Measurements from ENCODE around the gene ATF6.

DNA sequence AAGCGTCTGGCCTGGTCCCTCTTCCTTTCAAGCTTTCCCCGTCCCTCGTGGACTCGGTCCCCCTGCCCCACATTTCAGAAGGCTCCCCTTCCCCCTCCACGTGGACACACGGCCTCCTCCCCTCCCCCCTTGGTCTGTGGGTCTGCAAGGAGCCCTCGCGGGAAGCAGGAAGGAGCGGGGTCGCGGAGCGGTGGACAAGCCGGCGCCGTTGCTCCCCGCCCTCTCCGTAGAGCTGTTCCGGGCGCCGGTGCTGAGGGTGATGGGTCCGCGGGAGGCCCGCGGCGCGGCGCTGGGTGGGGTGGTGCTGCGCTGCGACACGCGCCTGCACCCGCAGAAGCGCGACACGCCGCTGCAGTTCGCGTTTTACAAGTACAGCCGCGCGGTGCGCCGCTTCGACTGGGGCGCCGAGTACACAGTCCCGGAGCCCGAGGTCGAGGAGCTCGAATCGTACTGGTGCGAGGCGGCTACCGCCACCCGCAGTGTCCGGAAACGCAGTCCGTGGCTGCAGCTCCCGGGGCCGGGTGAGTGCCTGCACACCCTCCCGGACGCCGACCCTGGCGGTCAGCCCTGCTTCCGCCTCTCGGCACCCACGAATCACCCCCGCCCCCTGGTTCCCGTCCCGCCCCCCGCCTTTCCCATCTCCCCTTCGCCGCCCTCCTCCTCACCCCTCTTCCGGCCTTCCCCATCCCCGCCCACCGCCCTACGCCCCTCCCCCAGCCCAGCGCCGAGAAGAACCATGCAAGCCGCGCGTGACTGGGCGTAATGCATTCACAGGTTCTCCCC lies 39.5 kb upstream of the ATF6 start:
- TF ChIP-seq, protein P1, sequence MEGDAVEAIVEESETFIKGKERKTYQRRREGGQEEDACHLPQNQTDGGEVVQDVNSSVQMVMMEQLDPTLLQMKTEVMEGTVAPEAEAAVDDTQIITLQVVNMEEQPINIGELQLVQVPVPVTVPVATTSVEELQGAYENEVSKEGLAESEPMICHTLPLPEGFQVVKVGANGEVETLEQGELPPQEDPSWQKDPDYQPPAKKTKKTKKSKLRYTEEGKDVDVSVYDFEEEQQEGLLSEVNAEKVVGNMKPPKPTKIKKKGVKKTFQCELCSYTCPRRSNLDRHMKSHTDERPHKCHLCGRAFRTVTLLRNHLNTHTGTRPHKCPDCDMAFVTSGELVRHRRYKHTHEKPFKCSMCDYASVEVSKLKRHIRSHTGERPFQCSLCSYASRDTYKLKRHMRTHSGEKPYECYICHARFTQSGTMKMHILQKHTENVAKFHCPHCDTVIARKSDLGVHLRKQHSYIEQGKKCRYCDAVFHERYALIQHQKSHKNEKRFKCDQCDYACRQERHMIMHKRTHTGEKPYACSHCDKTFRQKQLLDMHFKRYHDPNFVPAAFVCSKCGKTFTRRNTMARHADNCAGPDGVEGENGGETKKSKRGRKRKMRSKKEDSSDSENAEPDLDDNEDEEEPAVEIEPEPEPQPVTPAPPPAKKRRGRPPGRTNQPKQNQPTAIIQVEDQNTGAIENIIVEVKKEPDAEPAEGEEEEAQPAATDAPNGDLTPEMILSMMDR (conservative IDR thresholded peaks at IDR 0.05; ENCODE audit: low read depth, low read length), result no peak
- no peak for TF ChIP-seq CHD1 (IDR thresholded peaks at IDR 0.05; ENCODE audit: low read depth, low read length)
- peak; percentile 14; the same call in 1 of the 2 replicates for TF ChIP-seq MAZ (IDR thresholded peaks at IDR 0.05; ENCODE audit: borderline replicate concordance, low read depth, low read length)
- peak; percentile 31; the same call in 1 of the 2 replicates for TF ChIP-seq POLR2A (IDR thresholded peaks at IDR 0.05; ENCODE audit: low read depth, low read length)
- no peak for TF ChIP-seq SMC3 (IDR thresholded peaks at IDR 0.05; ENCODE audit: low read depth, low read length)
- TF ChIP-seq CEBPB (IDR thresholded peaks at IDR 0.05; ENCODE audit: low read depth, low read length), result no peak
- no peak for TF ChIP-seq RCOR1 (IDR thresholded peaks at IDR 0.05; ENCODE audit: insufficient replicate concordance, low read length)
- no peak for TF ChIP-seq RAD21 (IDR thresholded peaks at IDR 0.05; ENCODE audit: low read length)
- TF ChIP-seq, protein P2, sequence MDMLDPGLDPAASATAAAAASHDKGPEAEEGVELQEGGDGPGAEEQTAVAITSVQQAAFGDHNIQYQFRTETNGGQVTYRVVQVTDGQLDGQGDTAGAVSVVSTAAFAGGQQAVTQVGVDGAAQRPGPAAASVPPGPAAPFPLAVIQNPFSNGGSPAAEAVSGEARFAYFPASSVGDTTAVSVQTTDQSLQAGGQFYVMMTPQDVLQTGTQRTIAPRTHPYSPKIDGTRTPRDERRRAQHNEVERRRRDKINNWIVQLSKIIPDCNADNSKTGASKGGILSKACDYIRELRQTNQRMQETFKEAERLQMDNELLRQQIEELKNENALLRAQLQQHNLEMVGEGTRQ (IDR thresholded peaks at IDR 0.05; ENCODE audit: low read depth, low read length), result peak; percentile 2; the same call in 1 of the 2 replicates
- peak; percentile 74 for TF ChIP-seq BHLHE40 (IDR thresholded peaks at IDR 0.05; ENCODE audit: low read depth, low read length)
- TF ChIP-seq MXI1 (IDR thresholded peaks at IDR 0.05; ENCODE audit: borderline replicate concordance, low read depth, low read length), result no peak
